Gastroesophageal sphincter (tissue), 3 donors: ENCODE data around the gene UCP1.
"Not testable (repeated sequence)": the region's sequence is repeated elsewhere in the genome, so short reads cannot be mapped to it uniquely, and the experiment has no call there.

Experiments
- EP300 ChIP-seq: sonication (generic); formaldehyde crosslinking; IDR thresholded peaks from one replicate; pipeline ENCODE4 v1.6.1; 2017; ENCODE audit warnings: antibody characterized with exemption, mild to moderate bottlenecking
- POLR2A ChIP-seq, 2 donors: fragments of 450-650 bp; IDR thresholded peaks; one replicate each; pipeline ENCODE4 v1.6.1; 2017; ENCODE audit warnings: antibody characterized with exemption in 2 of 2, mild to moderate bottlenecking in 2 of 2, moderate library complexity in 1 of 2
- POLR2AphosphoS5 ChIP-seq: sonication (generic); formaldehyde crosslinking; IDR thresholded peaks from one replicate; pipeline ENCODE4 v1.6.1; 2017; ENCODE audit warnings: antibody characterized with exemption
- TF ChIP-seq, protein P1 (sequence below), 4 experiments: fragments of 200-600 bp in 2 of 4; fragments of 450-650 bp in 2 of 4; sonication (generic) in 1 of 4; IDR thresholded peaks; one replicate each; pipeline ENCODE4 v1.5.1; 2017 to 2019; ENCODE audit warnings: antibody characterized with exemption in 4 of 4, mild to moderate bottlenecking in 2 of 4, moderate library complexity in 2 of 4

DNA sequence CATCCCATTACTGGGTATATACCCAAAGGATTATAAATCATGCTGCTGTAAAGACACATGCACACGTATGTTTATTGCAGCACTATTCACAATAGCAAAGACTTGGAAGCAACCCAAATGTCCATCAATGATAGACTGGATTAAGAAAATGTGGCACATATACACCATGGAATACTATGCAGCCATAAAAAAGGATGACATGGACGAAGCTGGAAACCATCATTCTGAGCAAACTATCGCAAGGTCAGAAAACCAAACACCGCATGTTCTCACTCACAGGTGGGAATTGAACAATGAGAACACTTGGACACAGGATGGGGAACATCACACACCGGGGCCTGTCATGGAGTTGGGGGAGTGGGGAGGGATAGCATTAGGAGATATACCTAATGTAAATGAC is 55.0 kb downstream of the UCP1 start:
- TF ChIP-seq POLR2A (IDR thresholded peaks at IDR 0.05); EP300; POLR2AphosphoS5: not testable (repeated sequence)
- TF ChIP-seq, protein P1, sequence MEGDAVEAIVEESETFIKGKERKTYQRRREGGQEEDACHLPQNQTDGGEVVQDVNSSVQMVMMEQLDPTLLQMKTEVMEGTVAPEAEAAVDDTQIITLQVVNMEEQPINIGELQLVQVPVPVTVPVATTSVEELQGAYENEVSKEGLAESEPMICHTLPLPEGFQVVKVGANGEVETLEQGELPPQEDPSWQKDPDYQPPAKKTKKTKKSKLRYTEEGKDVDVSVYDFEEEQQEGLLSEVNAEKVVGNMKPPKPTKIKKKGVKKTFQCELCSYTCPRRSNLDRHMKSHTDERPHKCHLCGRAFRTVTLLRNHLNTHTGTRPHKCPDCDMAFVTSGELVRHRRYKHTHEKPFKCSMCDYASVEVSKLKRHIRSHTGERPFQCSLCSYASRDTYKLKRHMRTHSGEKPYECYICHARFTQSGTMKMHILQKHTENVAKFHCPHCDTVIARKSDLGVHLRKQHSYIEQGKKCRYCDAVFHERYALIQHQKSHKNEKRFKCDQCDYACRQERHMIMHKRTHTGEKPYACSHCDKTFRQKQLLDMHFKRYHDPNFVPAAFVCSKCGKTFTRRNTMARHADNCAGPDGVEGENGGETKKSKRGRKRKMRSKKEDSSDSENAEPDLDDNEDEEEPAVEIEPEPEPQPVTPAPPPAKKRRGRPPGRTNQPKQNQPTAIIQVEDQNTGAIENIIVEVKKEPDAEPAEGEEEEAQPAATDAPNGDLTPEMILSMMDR (IDR thresholded peaks at IDR 0.05) = not testable (repeated sequence)
